Panc1 (cell line): Measurements from ENCODE around the gene TMEM14C. TPM values are rescaled to one million over a fixed set of nuclear protein-coding genes. Genes with fewer than 3 reads are reported as not detected.
"Not testable (repeated sequence)": the region's sequence is repeated elsewhere in the genome, so short reads cannot be mapped to it uniquely, and the experiment has no call there.

Experiments used
- ATAC-seq: fragments of 200-7000 bp; cut with Tn5 transposase; 2 replicates; pipeline ENCODE4 v1.9.1; 2020; ENCODE audit warnings: mild to moderate bottlenecking, moderate library complexity
- BruUV-seq: library from RNA; stranded (reverse); fragments of 400-500 nt; replicated peaks from 2 replicates; lab custom pipeline; 2021; lab: Mats Ljungman, UMichigan
- CTCF ChIA-PET: fragments of 300-600 bp; sonication (Branson Sonifier 250); formaldehyde crosslinking; loops from one replicate; lab custom pipeline; 2022; ENCODE audit warnings: antibody characterized with exemption; lab: Charles Lee
- POLR2A ChIA-PET: fragments of 300-600 bp; sonication (Branson Sonifier 250); formaldehyde crosslinking; loops from one replicate; lab custom pipeline; 2022; ENCODE audit warnings: antibody characterized with exemption; lab: Charles Lee
- DNase-seq: peaks from one replicate; pipeline ENCODE4 v3.0.0-alpha.2; 2010; ENCODE audit warnings: low read depth, low spot score
- H3K27ac ChIP-seq: 2 replicates; pipeline ENCODE4 v1.5.1; 2011; ENCODE audit warnings: mild to moderate bottlenecking, low read length, inconsistent platforms
- H3K27me3 ChIP-seq: fragments of 200-500 bp; sonication (Bioruptor generic); 2 replicates; pipeline ENCODE4 v1.6.0; 2014; ENCODE audit warnings: low read length, inconsistent platforms; ENCODE audit not compliant: control insufficient read depth, insufficient read depth
- H3K36me3 ChIP-seq: fragments of 200-500 bp; sonication (Bioruptor generic); 2 replicates; pipeline ENCODE4 v1.5.1; 2014; ENCODE audit warnings: inconsistent platforms, mild to moderate bottlenecking, low read length, moderate library complexity; ENCODE audit not compliant: control insufficient read depth, insufficient read depth
- H3K4me1 ChIP-seq: 2 replicates; pipeline ENCODE4 v1.5.1; 2011; ENCODE audit warnings: inconsistent platforms, mild to moderate bottlenecking, low read length, moderate library complexity; ENCODE audit not compliant: control insufficient read depth, insufficient read depth
- H3K4me3 ChIP-seq, 2 experiments: 2 replicates each; pipeline ENCODE4 v1.5.1; 2011 to 2012; ENCODE audit warnings: low read depth in 2 of 2, low read length in 2 of 2, mild to moderate bottlenecking in 2 of 2, inconsistent platforms in 1 of 2, moderate library complexity in 1 of 2
- H3K9me3 ChIP-seq: fragments of 200-500 bp; sonication (Bioruptor generic); 2 replicates; pipeline ENCODE4 v1.5.1; 2014; ENCODE audit warnings: low read depth, mild to moderate bottlenecking, inconsistent platforms, low read length, moderate library complexity; ENCODE audit not compliant: control insufficient read depth, insufficient read depth
- POLR2AphosphoS5 ChIP-seq: IDR thresholded peaks from 2 replicates; pipeline ENCODE4 v1.6.1; 2012; ENCODE audit warnings: mild to moderate bottlenecking, low read depth, low read length, moderate library complexity
- SIN3A ChIP-seq: IDR thresholded peaks from 2 replicates; pipeline ENCODE4 v1.6.1; 2012; ENCODE audit warnings: low read depth, mild to moderate bottlenecking, low read length, moderate library complexity, borderline replicate concordance; ENCODE audit not compliant: insufficient read depth
- TCF7L2 ChIP-seq: IDR thresholded peaks from 2 replicates; pipeline ENCODE4 v1.6.1; 2011; ENCODE audit warnings: mild to moderate bottlenecking, low read depth, low read length, inconsistent platforms
- in situ Hi-C: cut with HindIII; loops from 2 replicates; pipeline ENCODE4 v1.10.0; 2016; ENCODE audit warnings: low sequenced_read_pairs, low pct_unique_long_range_greater_than_20kb
- intact Hi-C: fragments of 100-400 bp; cut with micrococcal nuclease; formaldehyde crosslinking; loops from one replicate; pipeline ENCODE4 v1.10.0; 2022; ENCODE audit not compliant: unreplicated experiment
- total RNA-seq: library from RNA; stranded (reverse); gene quantifications from one replicate; pipeline ENCODE4 v1.2.1, GENCODE V29; 2021; ENCODE audit not compliant: unreplicated experiment
- TF ChIP-seq, protein P1 (sequence below): fragments of 450-650 bp; IDR thresholded peaks from 2 replicates; pipeline ENCODE4 v1.5.1; 2017; ENCODE audit warnings: mild to moderate bottlenecking
- TF ChIP-seq, protein P2 (sequence below), 2 experiments: IDR thresholded peaks; 2 replicates each; pipeline ENCODE4 v1.6.1; 2011 to 2012; ENCODE audit warnings: low read depth in 2 of 2, control low read depth in 1 of 2, low read length in 1 of 2, mild to moderate bottlenecking in 1 of 2, moderate library complexity in 1 of 2; ENCODE audit not compliant: insufficient read depth in 1 of 2

TMEM14C gene
- total RNA-seq, 1 experiment from 2014 or later: 159 TPM

DNA sequence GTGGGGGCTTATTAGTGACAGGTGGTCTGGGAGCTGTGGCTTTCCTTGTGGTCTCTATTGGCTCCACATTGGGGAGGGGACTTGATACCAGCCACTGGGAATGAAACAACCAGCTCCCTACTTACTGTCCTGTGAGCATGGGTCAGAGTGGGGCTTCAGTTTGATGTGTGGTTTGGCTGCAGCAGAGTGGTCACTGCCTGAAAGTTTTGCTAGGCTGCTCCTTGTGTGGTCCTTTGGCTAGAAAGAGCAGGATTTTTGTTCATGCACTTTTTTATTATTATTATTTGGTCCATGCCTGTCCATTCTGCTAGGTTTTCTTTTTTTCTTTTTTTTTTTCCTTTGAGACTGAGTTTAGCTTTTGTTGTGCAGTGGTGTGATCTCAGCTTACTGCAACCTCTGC is 17.2 kb downstream of the TMEM14C start:
- Histone ChIP-seq H3K27ac (peak overlapping the region; percentile 32; the same call in 1 of the 2 replicates), H3K27me3 (no peaks in the 10 kb centered on the region), H3K36me3 (no peaks in the 10 kb centered on the region), H3K4me3 (no peak overlapping the region), H3K9me3 (no peaks in the 10 kb centered on the region), H3K4me1 (peaks cover 18% of the 10 kb centered on the region)
- TF ChIP-seq, protein P1, sequence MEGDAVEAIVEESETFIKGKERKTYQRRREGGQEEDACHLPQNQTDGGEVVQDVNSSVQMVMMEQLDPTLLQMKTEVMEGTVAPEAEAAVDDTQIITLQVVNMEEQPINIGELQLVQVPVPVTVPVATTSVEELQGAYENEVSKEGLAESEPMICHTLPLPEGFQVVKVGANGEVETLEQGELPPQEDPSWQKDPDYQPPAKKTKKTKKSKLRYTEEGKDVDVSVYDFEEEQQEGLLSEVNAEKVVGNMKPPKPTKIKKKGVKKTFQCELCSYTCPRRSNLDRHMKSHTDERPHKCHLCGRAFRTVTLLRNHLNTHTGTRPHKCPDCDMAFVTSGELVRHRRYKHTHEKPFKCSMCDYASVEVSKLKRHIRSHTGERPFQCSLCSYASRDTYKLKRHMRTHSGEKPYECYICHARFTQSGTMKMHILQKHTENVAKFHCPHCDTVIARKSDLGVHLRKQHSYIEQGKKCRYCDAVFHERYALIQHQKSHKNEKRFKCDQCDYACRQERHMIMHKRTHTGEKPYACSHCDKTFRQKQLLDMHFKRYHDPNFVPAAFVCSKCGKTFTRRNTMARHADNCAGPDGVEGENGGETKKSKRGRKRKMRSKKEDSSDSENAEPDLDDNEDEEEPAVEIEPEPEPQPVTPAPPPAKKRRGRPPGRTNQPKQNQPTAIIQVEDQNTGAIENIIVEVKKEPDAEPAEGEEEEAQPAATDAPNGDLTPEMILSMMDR: no peak
- TF ChIP-seq POLR2AphosphoS5 (no peak), TCF7L2 (no peak), SIN3A (no peak)
- TF ChIP-seq, protein P2, sequence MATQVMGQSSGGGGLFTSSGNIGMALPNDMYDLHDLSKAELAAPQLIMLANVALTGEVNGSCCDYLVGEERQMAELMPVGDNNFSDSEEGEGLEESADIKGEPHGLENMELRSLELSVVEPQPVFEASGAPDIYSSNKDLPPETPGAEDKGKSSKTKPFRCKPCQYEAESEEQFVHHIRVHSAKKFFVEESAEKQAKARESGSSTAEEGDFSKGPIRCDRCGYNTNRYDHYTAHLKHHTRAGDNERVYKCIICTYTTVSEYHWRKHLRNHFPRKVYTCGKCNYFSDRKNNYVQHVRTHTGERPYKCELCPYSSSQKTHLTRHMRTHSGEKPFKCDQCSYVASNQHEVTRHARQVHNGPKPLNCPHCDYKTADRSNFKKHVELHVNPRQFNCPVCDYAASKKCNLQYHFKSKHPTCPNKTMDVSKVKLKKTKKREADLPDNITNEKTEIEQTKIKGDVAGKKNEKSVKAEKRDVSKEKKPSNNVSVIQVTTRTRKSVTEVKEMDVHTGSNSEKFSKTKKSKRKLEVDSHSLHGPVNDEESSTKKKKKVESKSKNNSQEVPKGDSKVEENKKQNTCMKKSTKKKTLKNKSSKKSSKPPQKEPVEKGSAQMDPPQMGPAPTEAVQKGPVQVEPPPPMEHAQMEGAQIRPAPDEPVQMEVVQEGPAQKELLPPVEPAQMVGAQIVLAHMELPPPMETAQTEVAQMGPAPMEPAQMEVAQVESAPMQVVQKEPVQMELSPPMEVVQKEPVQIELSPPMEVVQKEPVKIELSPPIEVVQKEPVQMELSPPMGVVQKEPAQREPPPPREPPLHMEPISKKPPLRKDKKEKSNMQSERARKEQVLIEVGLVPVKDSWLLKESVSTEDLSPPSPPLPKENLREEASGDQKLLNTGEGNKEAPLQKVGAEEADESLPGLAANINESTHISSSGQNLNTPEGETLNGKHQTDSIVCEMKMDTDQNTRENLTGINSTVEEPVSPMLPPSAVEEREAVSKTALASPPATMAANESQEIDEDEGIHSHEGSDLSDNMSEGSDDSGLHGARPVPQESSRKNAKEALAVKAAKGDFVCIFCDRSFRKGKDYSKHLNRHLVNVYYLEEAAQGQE (IDR thresholded peaks at IDR 0.05; ENCODE audit: insufficient read depth in 1 of 2, low read depth in 2 of 2, low read length in 1 of 2): no peak
- BruUV-seq: no TSS peak
- CTCF ChIA-PET: no interaction called here
- in situ Hi-C loops: no loop called here
- POLR2A ChIA-PET: no interaction called here
- ATAC-seq (no peak), DNase-seq (no peak)
- intact Hi-C loops: no loop called here

DNA sequence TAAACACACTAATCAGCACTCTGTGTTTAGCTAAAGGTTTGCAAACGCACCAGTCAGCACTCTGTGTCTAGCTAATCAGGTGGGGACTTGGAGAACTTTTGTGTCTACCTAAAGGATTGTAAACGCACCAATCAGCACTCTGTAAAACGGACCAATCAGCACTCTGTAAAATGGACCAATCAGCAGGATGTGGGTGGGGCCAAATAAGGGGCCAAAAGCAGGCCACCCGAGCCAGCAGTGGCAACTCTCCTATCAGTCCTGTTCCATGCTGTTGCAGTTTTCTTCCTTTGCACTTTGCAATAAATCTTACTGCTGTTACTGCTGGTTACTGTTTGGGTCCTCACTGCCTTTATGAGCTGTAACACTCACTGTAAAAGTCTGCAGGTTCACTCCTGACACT is 18.8 kb downstream of the TMEM14C start:
- peaks cover 23% of the 10 kb centered on the region for H3K4me1 ChIP-seq
- intact Hi-C loops, CTCF ChIA-PET, in situ Hi-C loops, POLR2A ChIA-PET, H3K4me3 ChIP-seq, DNase-seq, H3K27ac ChIP-seq, H3K36me3 ChIP-seq, H3K27me3 ChIP-seq, BruUV-seq, ATAC-seq, H3K9me3 ChIP-seq: not testable (repeated sequence)

DNA sequence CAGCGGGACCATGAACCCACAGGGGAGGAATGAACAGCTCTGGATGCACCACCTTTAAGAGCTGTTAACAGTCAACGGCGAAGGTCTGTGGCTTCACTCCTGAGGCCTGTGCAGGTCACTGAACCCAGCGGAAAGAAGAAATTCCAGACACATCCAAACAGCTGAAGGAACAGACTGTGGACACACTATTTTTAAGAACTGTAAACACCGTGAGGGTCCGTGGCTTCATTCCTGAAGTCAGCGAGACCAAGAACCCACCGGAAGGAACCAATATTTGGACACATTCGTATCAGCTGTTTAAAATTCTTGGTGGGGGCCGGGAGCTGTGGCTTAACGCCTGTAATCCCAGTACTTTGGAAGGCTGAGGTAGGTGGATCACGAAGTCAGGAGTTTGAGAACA is 19.4 kb downstream of the TMEM14C start:
- POLR2A ChIA-PET: no interaction called here
- H3K27ac ChIP-seq: no peak overlapping the region
- BruUV-seq: no TSS peak
- in situ Hi-C loops (no loop called here), intact Hi-C loops (no loop called here)
- H3K27me3 ChIP-seq: no peaks in the 10 kb centered on the region
- CTCF ChIA-PET: no interaction called here
- no peak for DNase-seq
- H3K36me3 ChIP-seq: no peaks in the 10 kb centered on the region
- H3K4me1 ChIP-seq: peaks cover 24% of the 10 kb centered on the region
- H3K9me3 ChIP-seq: no peaks in the 10 kb centered on the region
- TF ChIP-seq POLR2AphosphoS5: no peak
- no peak for TF ChIP-seq TCF7L2
- no peak overlapping the region for H3K4me3 ChIP-seq
- no peak for ATAC-seq
